ENCODE data around the gene PIGL. TPM values are rescaled to one million over a fixed set of nuclear protein-coding genes. Genes with fewer than 3 reads are reported as not detected.
"Not testable (repeated sequence)": the region's sequence is repeated elsewhere in the genome, so short reads cannot be mapped to it uniquely, and the experiment has no call there.

PIGL gene
- total RNA-seq, 6 experiments from 2014 or later = 12.0 to 15.5 (median 14.9) TPM

DNA sequence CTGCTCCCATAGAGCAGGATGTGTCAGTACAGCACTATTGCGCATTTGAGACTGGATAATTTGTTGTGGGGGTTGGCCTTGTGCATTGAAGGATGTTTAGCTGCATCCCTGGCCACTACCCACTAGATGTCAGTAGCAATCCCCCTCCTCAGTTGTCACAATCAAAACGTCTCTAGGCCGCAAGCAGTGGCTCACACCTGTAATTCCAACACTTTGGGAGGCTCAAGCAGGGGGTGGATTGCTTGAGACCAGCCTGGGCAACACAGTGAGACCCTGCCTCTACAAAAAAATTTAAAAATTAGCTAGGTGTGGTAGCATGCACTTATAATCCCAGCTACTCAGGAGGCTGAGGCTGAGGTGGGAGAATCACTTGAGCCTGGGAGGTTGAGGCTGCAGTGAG is 87.8 kb downstream of the PIGL start:
- Mint-ChIP-seq H3K27me3 (ENCODE audit: insufficient read depth) (peaks cover 2% of the 10 kb centered on the region; the same call in 1 of the 2 replicates), H3K27ac (no peak overlapping the region), H3K36me3 (ENCODE audit: low read depth) (peaks cover 11% of the 10 kb centered on the region), H3K9me3 (no peaks in the 10 kb centered on the region), H3K4me3 (no peak overlapping the region), H3K4me1 (ENCODE audit: low read depth) (peaks cover 14% of the 10 kb centered on the region)
- no peak for DNase-seq
- TF ChIP-seq, protein P1, sequence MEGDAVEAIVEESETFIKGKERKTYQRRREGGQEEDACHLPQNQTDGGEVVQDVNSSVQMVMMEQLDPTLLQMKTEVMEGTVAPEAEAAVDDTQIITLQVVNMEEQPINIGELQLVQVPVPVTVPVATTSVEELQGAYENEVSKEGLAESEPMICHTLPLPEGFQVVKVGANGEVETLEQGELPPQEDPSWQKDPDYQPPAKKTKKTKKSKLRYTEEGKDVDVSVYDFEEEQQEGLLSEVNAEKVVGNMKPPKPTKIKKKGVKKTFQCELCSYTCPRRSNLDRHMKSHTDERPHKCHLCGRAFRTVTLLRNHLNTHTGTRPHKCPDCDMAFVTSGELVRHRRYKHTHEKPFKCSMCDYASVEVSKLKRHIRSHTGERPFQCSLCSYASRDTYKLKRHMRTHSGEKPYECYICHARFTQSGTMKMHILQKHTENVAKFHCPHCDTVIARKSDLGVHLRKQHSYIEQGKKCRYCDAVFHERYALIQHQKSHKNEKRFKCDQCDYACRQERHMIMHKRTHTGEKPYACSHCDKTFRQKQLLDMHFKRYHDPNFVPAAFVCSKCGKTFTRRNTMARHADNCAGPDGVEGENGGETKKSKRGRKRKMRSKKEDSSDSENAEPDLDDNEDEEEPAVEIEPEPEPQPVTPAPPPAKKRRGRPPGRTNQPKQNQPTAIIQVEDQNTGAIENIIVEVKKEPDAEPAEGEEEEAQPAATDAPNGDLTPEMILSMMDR (IDR thresholded peaks at IDR 0.05) = peak; percentile 65

DNA sequence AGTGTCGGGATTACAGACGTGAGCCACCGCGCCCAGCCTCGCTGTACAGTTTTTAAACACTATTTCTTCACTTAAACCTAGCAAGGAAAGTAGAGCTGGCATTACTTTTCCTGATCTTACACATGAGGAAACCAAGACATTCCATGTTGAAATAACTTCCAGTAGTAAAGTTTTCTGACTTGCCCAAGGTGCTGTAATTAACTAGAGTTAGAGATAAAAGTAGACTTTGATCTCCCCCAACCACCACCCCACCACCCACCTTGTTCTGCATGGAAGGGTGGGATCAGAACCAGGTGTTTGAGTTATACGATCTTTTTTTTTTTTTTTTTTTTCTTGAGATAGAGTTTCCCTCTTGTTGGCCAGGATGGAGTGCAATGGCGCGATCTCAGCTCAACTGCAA is 89.2 kb downstream of the PIGL start:
- no peak overlapping the region for H3K4me3 Mint-ChIP-seq
- H3K27me3 Mint-ChIP-seq (ENCODE audit: insufficient read depth) = peaks cover 2% of the 10 kb centered on the region; the same call in 1 of the 2 replicates
- H3K27ac Mint-ChIP-seq = no peak overlapping the region
- peaks cover 14% of the 10 kb centered on the region for H3K36me3 Mint-ChIP-seq (ENCODE audit: low read depth)
- H3K4me1 Mint-ChIP-seq (ENCODE audit: low read depth) = peaks cover 14% of the 10 kb centered on the region
- no peaks in the 10 kb centered on the region for H3K9me3 Mint-ChIP-seq
- DNase-seq = no peak
- TF ChIP-seq, protein P1 (IDR thresholded peaks at IDR 0.05) = no peak

DNA sequence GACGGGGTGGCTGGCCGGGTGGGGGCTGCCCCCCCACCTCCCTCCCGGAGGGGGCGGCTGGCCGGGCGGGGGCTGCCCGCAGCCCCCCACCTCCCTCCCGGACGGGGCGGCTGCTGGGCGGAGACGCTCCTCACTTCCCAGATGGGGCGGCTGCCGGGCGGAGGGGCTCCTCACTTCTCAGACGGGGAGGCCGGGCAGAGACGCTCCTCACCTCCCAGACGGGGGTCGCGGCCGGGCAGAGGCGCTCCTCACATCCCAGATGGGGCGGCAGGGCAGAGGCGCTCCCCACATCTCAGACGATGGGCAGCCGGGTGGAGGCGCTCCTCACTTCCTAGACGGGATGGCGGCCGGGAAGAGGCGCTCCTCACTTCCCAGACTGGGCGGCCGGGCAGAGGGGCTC is 95.1 kb downstream of the PIGL start:
- H3K36me3 Mint-ChIP-seq (ENCODE audit: low read depth); H3K9me3 Mint-ChIP-seq; H3K27me3 Mint-ChIP-seq (ENCODE audit: insufficient read depth); DNase-seq; H3K4me3 Mint-ChIP-seq; H3K27ac Mint-ChIP-seq: not testable (repeated sequence)
- H3K4me1 Mint-ChIP-seq (ENCODE audit: low read depth) = peaks cover 16% of the 10 kb centered on the region

DNA sequence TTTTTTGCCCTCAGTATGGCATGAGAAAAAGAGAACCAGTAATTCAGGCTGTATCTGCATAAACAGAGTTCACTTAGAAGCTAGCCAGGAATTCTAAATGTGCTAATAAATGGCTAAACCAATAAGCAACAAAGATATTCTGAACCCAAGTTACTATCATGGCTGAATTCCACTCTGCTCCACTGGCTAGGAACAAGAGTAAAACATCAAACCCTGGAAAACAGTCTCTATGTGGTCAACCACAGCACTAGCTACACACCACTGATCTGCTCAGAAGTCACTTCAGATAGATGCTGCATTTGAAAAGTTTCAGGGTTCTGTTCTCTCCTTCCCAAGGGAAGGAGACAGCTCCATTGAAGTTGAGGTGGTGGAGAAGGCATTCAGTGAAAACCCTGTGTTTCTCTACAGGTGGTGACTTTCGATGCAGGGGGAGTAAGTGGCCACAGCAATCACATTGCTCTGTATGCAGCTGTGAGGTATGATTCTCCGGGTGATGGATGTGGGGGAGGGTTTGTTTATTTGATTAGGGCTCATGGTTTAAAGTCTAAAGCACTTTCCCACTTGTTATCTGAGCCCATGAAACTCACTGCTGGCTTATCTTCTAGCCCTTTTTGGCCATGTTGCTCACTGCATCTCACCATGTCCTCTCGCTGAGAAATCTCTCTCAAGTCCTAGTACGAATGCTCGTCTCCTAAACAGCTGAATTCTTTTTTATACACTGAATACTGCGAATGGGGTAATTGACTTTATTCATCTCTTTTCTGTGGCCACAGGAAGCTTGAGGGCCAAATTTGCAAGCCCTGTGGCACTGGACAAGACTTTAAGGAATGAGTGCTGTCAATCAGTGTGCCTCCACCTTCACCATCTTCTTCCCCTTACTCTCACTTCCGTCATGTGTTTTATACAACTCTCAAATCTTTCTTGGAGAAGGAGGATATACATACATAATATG is 96.4 kb downstream of the PIGL start:
- Mint-ChIP-seq H3K4me3 (no peak overlapping the region; the same call in 1 of the 2 replicates), H3K36me3 (ENCODE audit: low read depth) (peaks cover 6% of the 10 kb centered on the region; the same call in 1 of the 2 replicates), H3K27ac (no peak overlapping the region), H3K27me3 (ENCODE audit: insufficient read depth) (peaks cover 4% of the 10 kb centered on the region), H3K9me3 (no peaks in the 10 kb centered on the region), H3K4me1 (ENCODE audit: low read depth) (peaks cover 16% of the 10 kb centered on the region)
- no peak for DNase-seq
- TF ChIP-seq, protein P1 (IDR thresholded peaks at IDR 0.05) = no peak

DNA sequence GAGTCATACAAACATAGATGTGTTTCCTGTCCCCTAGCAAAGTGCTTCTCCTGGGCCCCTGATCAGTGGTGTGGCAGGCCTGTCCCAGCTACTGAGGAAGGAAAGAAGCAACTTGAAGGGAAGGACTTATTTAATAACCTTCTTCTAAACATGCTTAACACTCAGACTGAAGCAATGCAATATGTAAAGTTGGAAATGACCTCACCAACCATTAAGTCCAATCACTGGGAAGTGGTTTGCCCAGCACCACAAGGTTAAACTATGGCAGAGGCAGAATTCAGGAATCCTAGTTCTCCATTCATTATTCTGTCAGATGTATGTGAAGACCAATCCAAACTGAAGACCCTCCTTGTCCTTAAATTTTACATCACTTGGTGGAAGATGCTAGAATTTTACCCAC is 97.2 kb downstream of the PIGL start:
- peaks cover 16% of the 10 kb centered on the region for H3K4me1 Mint-ChIP-seq (ENCODE audit: low read depth)
- no peaks in the 10 kb centered on the region for H3K9me3 Mint-ChIP-seq
- no peak overlapping the region; the same call in 1 of the 2 replicates for H3K27ac Mint-ChIP-seq
- peaks cover 4% of the 10 kb centered on the region for H3K27me3 Mint-ChIP-seq (ENCODE audit: insufficient read depth)
- H3K36me3 Mint-ChIP-seq (ENCODE audit: low read depth) = peaks cover 6% of the 10 kb centered on the region; the same call in 1 of the 2 replicates
- TF ChIP-seq, protein P1 (IDR thresholded peaks at IDR 0.05) = no peak
- H3K4me3 Mint-ChIP-seq = no peak overlapping the region
- DNase-seq = peak; percentile 18

DNA sequence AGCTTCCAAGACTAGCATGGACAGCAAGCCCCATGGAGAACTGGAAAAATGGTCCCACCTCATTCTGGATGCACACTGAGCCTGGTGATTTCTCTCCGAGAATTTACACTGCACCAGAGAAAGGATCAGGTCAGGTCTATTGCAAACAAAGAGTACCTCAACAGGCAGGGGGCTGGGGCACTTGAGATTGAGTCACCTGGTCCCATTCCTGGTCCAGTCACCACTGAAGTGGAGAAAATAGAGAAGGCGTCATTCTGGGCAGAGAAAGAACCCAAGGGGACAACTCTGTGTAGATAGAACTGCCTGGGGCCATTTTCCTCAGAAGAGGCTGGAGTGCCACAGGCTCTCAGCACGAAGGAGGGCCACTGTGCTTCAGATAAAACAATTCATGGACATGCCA is 97.8 kb downstream of the PIGL start:
- no peak overlapping the region for H3K27ac Mint-ChIP-seq
- H3K4me1 Mint-ChIP-seq (ENCODE audit: low read depth) = peaks cover 16% of the 10 kb centered on the region
- TF ChIP-seq, protein P1 (IDR thresholded peaks at IDR 0.05) = no peak
- H3K27me3 Mint-ChIP-seq (ENCODE audit: insufficient read depth) = peaks cover 5% of the 10 kb centered on the region
- no peak for DNase-seq
- H3K4me3 Mint-ChIP-seq = no peak overlapping the region
- H3K9me3 Mint-ChIP-seq = no peaks in the 10 kb centered on the region
- peaks cover 6% of the 10 kb centered on the region; the same call in 1 of the 2 replicates for H3K36me3 Mint-ChIP-seq (ENCODE audit: low read depth)

Measured in HFFc6 (cell line).